CD4-positive, alpha-beta T cell (primary cell): ENCODE results near the gene TCEAL8. TPM values are rescaled to one million over a fixed set of nuclear protein-coding genes. Genes with fewer than 3 reads are reported as not detected.

ENCODE experiments used
- ATAC-seq: fragments of 200-7000 bp; cut with Tn5 transposase; one replicate; pipeline ENCODE4 v1.10.0; 2022; ENCODE audit warnings: mild to moderate bottlenecking; ENCODE audit not compliant: poor library complexity
- CTCF ChIA-PET: fragments of 350-600 bp; sonication (Branson Sonifier 250); formaldehyde crosslinking; loops from one replicate; lab custom pipeline; 2021; ENCODE audit warnings: antibody characterized with exemption, inconsistent platforms; lab: Charles Lee
- POLR2A ChIA-PET: fragments of 350-600 bp; sonication (Branson Sonifier 250); formaldehyde crosslinking; loops from one replicate; lab custom pipeline; 2021; ENCODE audit warnings: antibody characterized with exemption, inconsistent platforms; lab: Charles Lee
- DNase-seq, 14 experiments: peaks; one replicate each; pipeline ENCODE4 v3.0.0-alpha.2; 2013 to 2020; ENCODE audit warnings: mixed read lengths in 2 of 14
- H3K27ac ChIP-seq, 2 donors: one replicate each; pipeline versions ENCODE4 v1.5.1 to v1.7.0; 2013; ENCODE audit warnings: low read length in 2 of 2, low read depth in 1 of 2, mild to moderate bottlenecking in 1 of 2
- H3K27me3 ChIP-seq, 2 experiments: 1 replicate in 1 of 2; 2 replicates in 1 of 2; pipeline versions ENCODE4 v1.6.1 to v1.7.0; 2013; ENCODE audit warnings: low read length in 2 of 2, control low read depth in 1 of 2, mild to moderate bottlenecking in 1 of 2, moderate library complexity in 1 of 2; ENCODE audit not compliant: insufficient read depth in 2 of 2, control insufficient read depth in 1 of 2
- H3K36me3 ChIP-seq: one replicate; pipeline ENCODE4 v1.6.1; 2013; ENCODE audit warnings: low read length, control low read depth; ENCODE audit not compliant: insufficient read depth
- H3K4me1 ChIP-seq: one replicate; pipeline ENCODE4 v1.6.1; 2013; ENCODE audit warnings: low read length, control low read depth; ENCODE audit not compliant: insufficient read depth
- H3K4me3 ChIP-seq: one replicate; pipeline ENCODE4 v1.5.1; 2013; ENCODE audit warnings: mild to moderate bottlenecking, low read length, moderate library complexity
- H3K9me3 ChIP-seq, 2 experiments: 1 replicate in 1 of 2; 2 replicates in 1 of 2; pipeline versions ENCODE4 v1.6.1 to v1.7.0; 2013; ENCODE audit warnings: low read length in 2 of 2, mild to moderate bottlenecking in 2 of 2, control low read depth in 1 of 2, moderate library complexity in 1 of 2; ENCODE audit not compliant: control insufficient read depth in 1 of 2, insufficient read depth in 1 of 2
- H3K27ac Mint-ChIP-seq: one replicate; pipeline ENCODE4 v1.8.0; 2020; ENCODE audit warnings: mixed read lengths
- H3K27me3 Mint-ChIP-seq: one replicate; pipeline ENCODE4 v1.8.0; 2021; ENCODE audit warnings: mixed read lengths
- H3K36me3 Mint-ChIP-seq: one replicate; pipeline ENCODE4 v1.8.0; 2021; ENCODE audit warnings: low read depth, mixed read lengths
- H3K4me1 Mint-ChIP-seq: one replicate; pipeline ENCODE4 v1.8.0; 2021; ENCODE audit warnings: low read depth, mixed read lengths
- H3K4me3 Mint-ChIP-seq: one replicate; pipeline ENCODE4 v1.8.0; 2020; ENCODE audit warnings: mild to moderate bottlenecking, mixed read lengths
- H3K9me3 Mint-ChIP-seq: one replicate; pipeline ENCODE4 v1.8.0; 2020; ENCODE audit warnings: mixed read lengths
- CTCF ChIP-seq: fragments of 200-600 bp; IDR thresholded peaks from one replicate; pipeline ENCODE4 v1.8.0; 2022; ENCODE audit warnings: antibody characterized with exemption, mild to moderate bottlenecking
- intact Hi-C, 2 experiments: fragments of 100-400 bp; cut with DNase I in 1 of 2; cut with micrococcal nuclease in 1 of 2; formaldehyde crosslinking; loops; one replicate each; pipeline versions ENCODE4 v1.15.1 to v1.9.0; 2023 to 2025; cut with DNase I, micrococcal nuclease
- polyA plus RNA-seq, 2 donors: library from polyadenylated mRNA; unstranded; fragments of 120-200 nt; gene quantifications; one replicate each; pipeline ENCODE4 v1.2.1, GENCODE V29; 2013
- total RNA-seq, 174 experiments: library from RNA in 2 of 174; stranded (reverse) in 2 of 174; gene quantifications; one replicate each; pipeline ENCODE4 v1.2.3 and lab custom pipeline; 2021 to 2026

Gene TCEAL8
- total RNA-seq (10 to 100 TPM; 12.1 to 14.9 TPM), total RNA-seq (lab: John Stamatoyannopoulos, UW) (2.4 to 55.3 (median 26.5) reads per million in 172 experiments)
- 47.7 TPM for polyA plus RNA-seq (2013, experiment 1 of 2)
- polyA plus RNA-seq (2013, experiment 2 of 2), result 36.9 TPM

- ChIA-PET CTCF (interaction anchor here (1.3 kb wide), 1 partner anchor 43 kb away, joined by 3 read pairs; no protein-coding TSS in a partner anchor), POLR2A (interaction anchor here (0.7 to 1.0 kb wide), 3 partner anchors 40 to 1323 kb away, joined by 3 to 7 read pairs (median 5); partner anchors contain the start of genes BEX4 and ZMAT1)
- Histone ChIP-seq H3K4me1 (peaks cover 12% of the 10 kb centered on the region), H3K36me3 (peaks cover 3% of the 10 kb centered on the region), H3K4me3 (peak within 1 kb of the TSS; percentile 71), H3K27ac (peak within 1 kb of the TSS; percentile 65 to 79), H3K9me3 (no peaks in the 10 kb centered on the region), H3K27me3 (no peaks in the 10 kb centered on the region)
- TF ChIP-seq CTCF, result no peak
- Mint-ChIP-seq H3K27ac (peak within 1 kb of the TSS; percentile 95), H3K4me3 (peak within 1 kb of the TSS; percentile 98), H3K4me1 (peaks cover 32% of the 10 kb centered on the region), H3K27me3 (no peaks in the 10 kb centered on the region), H3K9me3 (no peaks in the 10 kb centered on the region), H3K36me3 (peaks cover 14% of the 10 kb centered on the region)
- intact Hi-C loops, result loop anchor here in 1 of 2 experiments (5.0 kb wide), 1 partner anchor 52 kb away; no protein-coding TSS in a partner anchor
- DNase-seq (peak in 13 of 14 experiments; percentile 27 to 85 (median 47)), ATAC-seq (peak; percentile 91)
Observed at GRCh38 chrX:103254921-103255493, at the start of gene TCEAL8. TSS of gene TCEAL8 (minus strand) at chrX:103255155. CDS start at chrX:103253979, 1,176 bp downstream.

GRCh38 chrX:103304705-103305104 is 49.8 kb upstream of the TCEAL8 start:
- H3K9me3 ChIP-seq, result no peaks in the 10 kb centered on the region
- H3K27ac Mint-ChIP-seq, result no peak overlapping the region
- peaks cover 5% of the 10 kb centered on the region for H3K36me3 Mint-ChIP-seq
- no peak for TF ChIP-seq CTCF
- H3K27me3 Mint-ChIP-seq, result no peaks in the 10 kb centered on the region
- H3K4me3 Mint-ChIP-seq, result no peak overlapping the region
- ChIA-PET POLR2A (no interaction called here), CTCF (no interaction called here)
- no peaks in the 10 kb centered on the region for H3K4me1 Mint-ChIP-seq
- no peaks in the 10 kb centered on the region for H3K27me3 ChIP-seq
- no peaks in the 10 kb centered on the region for H3K9me3 Mint-ChIP-seq
- H3K4me3 ChIP-seq, result no peak overlapping the region
- DNase-seq, result peak in 1 of 14 experiments; percentile 23
- no peak for ATAC-seq
- H3K4me1 ChIP-seq, result no peaks in the 10 kb centered on the region
- no peaks in the 10 kb centered on the region for H3K36me3 ChIP-seq
- intact Hi-C loops, result loop anchor here in 1 of 2 experiments (5.0 kb wide), 1 partner anchor 47 kb away; the partner anchor contains the start of gene TCEAL8
- H3K27ac ChIP-seq, result no peak overlapping the region

GRCh38 chrX:103293118-103293517 is 38.2 kb upstream of the TCEAL8 start:
- H3K9me3 Mint-ChIP-seq, result no peaks in the 10 kb centered on the region
- Histone ChIP-seq H3K9me3 (no peaks in the 10 kb centered on the region), H3K4me3 (no peak overlapping the region), H3K27me3 (no peaks in the 10 kb centered on the region), H3K27ac (no peak overlapping the region), H3K4me1 (no peaks in the 10 kb centered on the region), H3K36me3 (no peaks in the 10 kb centered on the region)
- CTCF ChIA-PET, result no interaction called here
- H3K27ac Mint-ChIP-seq, result no peak overlapping the region
- intact Hi-C loops, result no loop called here
- ATAC-seq, result no peak
- H3K27me3 Mint-ChIP-seq, result peaks cover 11% of the 10 kb centered on the region
- no peak overlapping the region for H3K4me3 Mint-ChIP-seq
- TF ChIP-seq CTCF, result no peak
- DNase-seq, result no peak
- POLR2A ChIA-PET, result no interaction called here
- H3K4me1 Mint-ChIP-seq, result no peaks in the 10 kb centered on the region
- H3K36me3 Mint-ChIP-seq, result no peaks in the 10 kb centered on the region
